LNCaP clone FGC (cell line): ENCODE data around the gene LTN1.

Experiments
- DNase-seq: peaks from one replicate; pipeline ENCODE4 v3.0.0-alpha.2; 2011; ENCODE audit warnings: low read depth
- H3K4me3 ChIP-seq: 2 replicates; pipeline ENCODE4 v1.5.1; 2011; ENCODE audit warnings: mild to moderate bottlenecking, low read depth, low read length, control low read depth
- CTCF ChIP-seq: IDR thresholded peaks from 2 replicates; pipeline ENCODE4 v1.5.1; 2012; ENCODE audit warnings: mild to moderate bottlenecking; ENCODE audit not compliant: control insufficient read depth, insufficient read depth; ENCODE audit errors: extremely low read depth

The LTN1 gene

GRCh38 chr21:28986677-28987076, 6.0 kb downstream of the LTN1 start:
- DNase-seq: peak; percentile 79
- TF ChIP-seq CTCF: no peak
- no peak overlapping the region for H3K4me3 ChIP-seq

- no peak for DNase-seq
- no peak for TF ChIP-seq CTCF
- H3K4me3 ChIP-seq: no peak overlapping the region
Observed at GRCh38 chr21:28982637-28983036, 10.0 kb downstream of the LTN1 start.

GRCh38 chr21:28979092-28979491, 13.6 kb downstream of the LTN1 start:
- no peak for TF ChIP-seq CTCF
- DNase-seq: no peak
- no peak overlapping the region for H3K4me3 ChIP-seq

- no peak for DNase-seq
- no peak overlapping the region for H3K4me3 ChIP-seq
- no peak for TF ChIP-seq CTCF
Observed at GRCh38 chr21:28975397-28975796, 17.3 kb downstream of the LTN1 start.

GRCh38 chr21:28974531-28975227, 18.0 kb downstream of the LTN1 start:
- H3K4me3 ChIP-seq: no peak overlapping the region
- no peak for DNase-seq
- TF ChIP-seq CTCF: no peak

- no peak overlapping the region for H3K4me3 ChIP-seq
- TF ChIP-seq CTCF: no peak
- DNase-seq: no peak
Observed at GRCh38 chr21:28972398-28972797, 20.3 kb downstream of the LTN1 start.

- no peak for TF ChIP-seq CTCF
- no peak for DNase-seq
- no peak overlapping the region for H3K4me3 ChIP-seq
Observed at GRCh38 chr21:28971171-28971570, 21.5 kb downstream of the LTN1 start.
